Chondrocyte (in vitro differentiated cells): ENCODE results near the gene DDX41. TPM values are rescaled to one million over a fixed set of nuclear protein-coding genes. Genes with fewer than 3 reads are reported as not detected.

Experiments used
- DNase-seq: peaks from one replicate; pipeline ENCODE4 v3.0.0; 2021; ENCODE audit warnings: mixed read lengths, low spot score
- H3K27ac Mint-ChIP-seq: one replicate; pipeline ENCODE4 v1.8.0; 2021; ENCODE audit warnings: mild to moderate bottlenecking, moderate library complexity, mixed read lengths; ENCODE audit not compliant: unreplicated experiment
- H3K27me3 Mint-ChIP-seq: 2 replicates; pipeline ENCODE4 v1.8.0; 2021; ENCODE audit warnings: low read depth, mixed read lengths
- H3K36me3 Mint-ChIP-seq: 2 replicates; pipeline ENCODE4 v1.8.0; 2021; ENCODE audit warnings: low read depth, mixed read lengths
- H3K4me1 Mint-ChIP-seq: 2 replicates; pipeline ENCODE4 v1.8.0; 2021; ENCODE audit warnings: low read depth, mild to moderate bottlenecking, mixed read lengths
- H3K4me3 Mint-ChIP-seq: one replicate; pipeline ENCODE4 v1.8.0; 2021; ENCODE audit warnings: mild to moderate bottlenecking, moderate library complexity, mixed read lengths; ENCODE audit not compliant: unreplicated experiment
- H3K9me3 Mint-ChIP-seq: 2 replicates; pipeline ENCODE4 v1.8.0; 2021; ENCODE audit warnings: low read depth, mixed read lengths
- CTCF ChIP-seq: fragments of 200-600 bp; sonication (generic); IDR thresholded peaks from 2 replicates; pipeline ENCODE4 v1.5.0; 2021; ENCODE audit warnings: antibody characterized with exemption, mild to moderate bottlenecking, moderate library complexity
- total RNA-seq: library from RNA; stranded (reverse); gene quantifications from 3 replicates; pipeline ENCODE4 v1.2.1, GENCODE V29; 2021

The DDX41 gene
- total RNA-seq, 1 donor from 2014 or later = 78.6 TPM

DNA sequence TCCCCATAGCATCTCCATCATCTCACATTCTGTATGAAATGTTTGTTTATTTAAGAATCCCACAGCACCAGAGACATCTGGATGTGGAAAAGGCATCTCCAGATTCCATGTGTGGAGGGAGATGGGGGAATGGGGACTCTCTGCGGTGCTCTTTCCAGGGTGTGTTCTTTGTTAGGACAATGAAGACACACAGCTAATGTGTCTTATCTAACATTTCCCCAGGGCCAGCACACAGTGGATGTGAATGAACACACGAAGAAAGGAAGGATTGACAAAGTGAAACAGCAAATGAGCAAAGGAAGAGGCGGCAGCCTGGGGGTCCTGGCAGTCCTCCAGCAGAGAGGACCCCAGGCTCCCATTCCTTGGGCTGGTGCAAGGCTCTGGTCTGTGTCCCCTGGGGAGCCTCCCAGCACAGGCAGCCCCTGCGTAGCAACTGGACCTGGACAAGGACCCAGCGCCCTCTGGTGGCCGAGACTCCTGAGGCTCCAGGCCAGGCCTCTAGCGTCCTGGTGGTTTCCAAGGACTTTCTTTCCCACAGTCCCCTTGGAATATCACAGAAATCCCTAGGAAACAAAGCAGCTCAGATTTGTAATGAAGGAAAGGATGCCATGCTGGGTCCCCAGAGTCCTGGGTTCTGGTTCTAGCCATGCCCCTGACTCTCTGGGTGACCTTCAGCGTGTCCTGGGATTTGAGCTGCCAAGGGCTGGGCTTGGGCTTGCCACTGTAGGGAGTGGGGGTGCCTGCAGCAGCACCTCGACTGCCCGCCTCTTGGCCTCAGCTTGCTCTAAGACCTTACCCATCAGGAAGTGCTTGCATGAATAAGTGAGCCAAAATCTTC, 15.9 kb downstream of the DDX41 start:
- H3K36me3 Mint-ChIP-seq = no peaks in the 10 kb centered on the region
- H3K4me3 Mint-ChIP-seq = no peak overlapping the region
- peak overlapping the region; percentile 86 for H3K27ac Mint-ChIP-seq
- DNase-seq = no peak
- H3K27me3 Mint-ChIP-seq = no peaks in the 10 kb centered on the region
- peak; percentile 99 for TF ChIP-seq CTCF
- H3K9me3 Mint-ChIP-seq = no peaks in the 10 kb centered on the region
- H3K4me1 Mint-ChIP-seq = peaks cover 33% of the 10 kb centered on the region

DNA sequence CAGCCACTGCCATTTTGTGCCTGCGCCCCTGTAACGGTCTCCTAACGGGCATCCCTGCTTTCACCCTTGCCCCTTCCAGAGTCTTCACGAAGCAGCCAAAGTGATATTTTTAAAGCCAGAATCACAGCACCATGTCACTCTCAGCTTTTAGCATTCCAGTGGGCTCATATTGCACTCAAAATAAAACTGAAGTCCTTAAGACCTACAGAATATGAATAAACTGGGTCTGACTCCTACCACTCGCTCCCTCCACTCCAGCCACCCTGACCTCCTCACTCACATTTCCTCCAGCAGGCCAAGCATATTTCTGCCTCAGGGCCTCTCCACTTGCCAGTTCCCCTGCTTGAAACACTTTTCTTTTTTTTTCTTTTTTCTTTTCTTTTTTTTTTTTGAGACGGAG, 16.9 kb downstream of the DDX41 start:
- no peak for DNase-seq
- no peaks in the 10 kb centered on the region for H3K27me3 Mint-ChIP-seq
- H3K27ac Mint-ChIP-seq = peak overlapping the region; percentile 86
- H3K4me3 Mint-ChIP-seq = no peak overlapping the region
- TF ChIP-seq CTCF = no peak
- H3K9me3 Mint-ChIP-seq = no peaks in the 10 kb centered on the region
- peaks cover 40% of the 10 kb centered on the region for H3K4me1 Mint-ChIP-seq
- no peaks in the 10 kb centered on the region for H3K36me3 Mint-ChIP-seq

DNA sequence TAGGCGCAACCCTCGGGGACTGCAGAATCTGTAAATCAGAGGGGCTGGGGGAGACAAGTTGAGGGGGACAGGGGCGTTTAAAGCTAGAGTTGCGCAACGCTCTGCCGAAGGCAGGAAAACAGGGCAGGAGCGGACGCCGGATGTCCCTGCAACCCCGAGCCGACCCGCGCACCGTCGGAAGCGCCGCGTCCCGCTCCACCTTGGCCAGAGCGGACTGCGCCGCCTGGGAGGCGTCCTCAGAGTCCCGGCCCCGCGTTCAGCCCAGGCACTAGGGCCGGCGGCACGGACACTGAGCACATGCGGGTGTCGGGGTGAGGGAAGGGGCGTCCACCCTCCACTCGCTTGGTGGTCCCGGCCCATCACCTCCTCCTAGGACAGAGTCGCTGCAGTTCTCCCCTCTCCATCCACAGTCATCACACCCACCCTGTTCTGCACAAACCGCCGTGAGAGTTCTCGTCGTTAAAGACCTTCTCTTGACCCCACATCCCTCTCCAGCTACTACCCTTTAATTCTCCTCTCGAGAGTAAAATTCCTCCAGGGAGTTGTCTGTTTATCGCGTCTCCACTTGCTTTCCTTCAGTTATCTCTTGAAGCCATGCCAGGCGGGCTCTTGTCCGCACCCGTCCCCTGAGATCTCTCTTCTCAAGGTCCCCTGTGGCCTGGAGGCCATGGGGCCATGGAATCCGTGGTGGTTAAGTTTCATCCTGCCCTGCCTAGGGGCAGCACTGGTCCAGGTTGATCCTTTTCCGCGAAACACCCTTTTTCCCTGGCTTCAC, 18.6 kb downstream of the DDX41 start:
- Mint-ChIP-seq H3K9me3 (no peaks in the 10 kb centered on the region), H3K4me1 (peaks cover 56% of the 10 kb centered on the region), H3K27me3 (no peaks in the 10 kb centered on the region), H3K27ac (peak overlapping the region; percentile 95), H3K36me3 (peaks cover 2% of the 10 kb centered on the region), H3K4me3 (peak overlapping the region; percentile 89)
- TF ChIP-seq CTCF = no peak
- DNase-seq = no peak

GRCh38 chr5:177497292-177498012, 19.3 kb downstream of the DDX41 start, which contains the start of gene PDLIM7:
Gene PDLIM7, minus strand, starts transcription at chr5:177497604. Its CDS starts 1,092 bp downstream, at chr5:177496512.
- TF ChIP-seq CTCF = no peak
- H3K4me3 Mint-ChIP-seq = peak within 1 kb of the TSS; percentile 89
- H3K9me3 Mint-ChIP-seq = no peaks in the 10 kb centered on the region
- no peak for DNase-seq
- H3K27me3 Mint-ChIP-seq = no peaks in the 10 kb centered on the region
- H3K36me3 Mint-ChIP-seq = peaks cover 9% of the 10 kb centered on the region
- H3K4me1 Mint-ChIP-seq = peaks cover 64% of the 10 kb centered on the region
- peak within 1 kb of the TSS; percentile 95 for H3K27ac Mint-ChIP-seq
